PC-9 (cell line): ENCODE results near the gene TMEM117. TPM values are rescaled to one million over a fixed set of nuclear protein-coding genes. Genes with fewer than 3 reads are reported as not detected.

Source experiments
- BruUV-seq: library from RNA; stranded (reverse); fragments of 400-500 nt; replicated peaks from 2 replicates; lab custom pipeline; 2021; lab: Mats Ljungman, UMichigan
- CTCF ChIA-PET: fragments of 300-600 bp; sonication (Branson Sonifier 250); formaldehyde crosslinking; loops from one replicate; lab custom pipeline; 2022; ENCODE audit warnings: antibody characterized with exemption; lab: Charles Lee
- POLR2A ChIA-PET: fragments of 300-600 bp; sonication (Branson Sonifier 250); formaldehyde crosslinking; loops from one replicate; lab custom pipeline; 2022; ENCODE audit warnings: antibody characterized with exemption; ENCODE audit not compliant: unreplicated experiment; lab: Charles Lee
- DNase-seq, 2 experiments: peaks; one replicate each; pipeline versions ENCODE4 v3.0.0 to v3.0.0-alpha.2; 2015 to 2022; ENCODE audit warnings: mixed read lengths in 1 of 2
- H2AFZ ChIP-seq: fragments of 200-600 bp; sonication (generic); 2 replicates; pipeline ENCODE4 v1.8.1; 2017; ENCODE audit warnings: antibody characterized with exemption
- H3F3A ChIP-seq: fragments of 200-600 bp; sonication (generic); 2 replicates; pipeline ENCODE4 v1.8.1; 2017; ENCODE audit warnings: antibody characterized with exemption, mild to moderate bottlenecking, low read depth; ENCODE audit not compliant: insufficient read depth
- H3K27ac ChIP-seq: fragments of 200-600 bp; sonication (generic); 2 replicates; pipeline ENCODE4 v1.6.1; 2016; ENCODE audit warnings: mixed run types
- H3K27me3 ChIP-seq: fragments of 200-600 bp; sonication (generic); 2 replicates; pipeline ENCODE4 v1.6.1; 2016; ENCODE audit warnings: low read depth, mixed run types; ENCODE audit not compliant: insufficient read depth
- H3K36me3 ChIP-seq: fragments of 200-600 bp; sonication (generic); 2 replicates; pipeline ENCODE4 v1.6.1; 2016; ENCODE audit warnings: low read depth, mixed run types
- H3K4me1 ChIP-seq: fragments of 200-600 bp; sonication (generic); replicated peaks from 2 replicates; pipeline ENCODE4 v1.6.1; 2016; ENCODE audit warnings: mixed run types; ENCODE audit not compliant: insufficient read depth
- H3K4me2 ChIP-seq: fragments of 200-600 bp; sonication (generic); 2 replicates; pipeline ENCODE4 v1.6.1; 2017; ENCODE audit warnings: mixed run types
- H3K4me3 ChIP-seq: fragments of 200-600 bp; sonication (generic); 2 replicates; pipeline ENCODE4 v1.6.1; 2016; ENCODE audit warnings: mixed run types
- H3K79me2 ChIP-seq: fragments of 200-600 bp; sonication (generic); 2 replicates; pipeline ENCODE4 v1.6.1; 2017; ENCODE audit warnings: low read depth, mixed run types
- H3K9me2 ChIP-seq: fragments of 200-600 bp; sonication (generic); 2 replicates; pipeline ENCODE4 v1.8.1; 2017; ENCODE audit warnings: mild to moderate bottlenecking; ENCODE audit not compliant: insufficient read depth
- H3K9me3 ChIP-seq: fragments of 200-600 bp; sonication (generic); 2 replicates; pipeline ENCODE4 v1.8.1; 2016; ENCODE audit warnings: low read depth; ENCODE audit not compliant: insufficient read depth
- H4K20me1 ChIP-seq: fragments of 200-600 bp; sonication (generic); 2 replicates; pipeline ENCODE4 v1.8.1; 2017; ENCODE audit not compliant: insufficient read depth
- CTCF ChIP-seq: fragments of 200-600 bp; sonication (generic); conservative IDR thresholded peaks from 2 replicates; pipeline ENCODE4 v1.6.1; 2017; ENCODE audit warnings: mixed run types, antibody characterized with exemption, mild to moderate bottlenecking, moderate library complexity
- EZH2 ChIP-seq: fragments of 200-600 bp; sonication (generic); IDR thresholded peaks from 2 replicates; pipeline ENCODE4 v1.8.0; 2017; ENCODE audit warnings: antibody characterized with exemption, low read depth
- intact Hi-C: fragments of 100-400 bp; cut with micrococcal nuclease; formaldehyde crosslinking; loops from one replicate; pipeline ENCODE4 v1.10.0; 2022; ENCODE audit not compliant: unreplicated experiment
- total RNA-seq: library from RNA; stranded (reverse); gene quantifications from 2 replicates; pipeline ENCODE4 v1.2.3, GENCODE V29; 2021

The TMEM117 gene
- total RNA-seq, 1 experiment from 2014 or later: 2.0 TPM

GRCh38 chr12:43973993-43974392 lies 138.1 kb downstream of the TMEM117 start:
- ChIA-PET POLR2A (no interaction called here), CTCF (no interaction called here)
- Histone ChIP-seq H3K9me3 (no peaks in the 10 kb centered on the region), H3K4me3 (no peak overlapping the region), H3K27me3 (no peaks in the 10 kb centered on the region), H2AFZ (no peak overlapping the region), H3F3A (no peaks in the 10 kb centered on the region), H3K9me2 (no peaks in the 10 kb centered on the region), H3K27ac (no peak overlapping the region), H3K4me1 (no peaks in the 10 kb centered on the region), H3K79me2 (no peaks in the 10 kb centered on the region), H3K4me2 (no peak overlapping the region), H4K20me1 (no peaks in the 10 kb centered on the region), H3K36me3 (no peaks in the 10 kb centered on the region)
- DNase-seq: no peak
- TF ChIP-seq CTCF: no peak
- TF ChIP-seq EZH2: no peak
- BruUV-seq: no TSS peak
- intact Hi-C loops: no loop called here

GRCh38 chr12:43976027-43976426 lies 140.1 kb downstream of the TMEM117 start:
- Histone ChIP-seq H3K4me3 (no peak overlapping the region), H3K9me3 (no peaks in the 10 kb centered on the region), H3K4me1 (no peaks in the 10 kb centered on the region), H3K9me2 (no peaks in the 10 kb centered on the region), H3K27ac (no peak overlapping the region), H3K36me3 (no peaks in the 10 kb centered on the region), H3K79me2 (no peaks in the 10 kb centered on the region), H3F3A (no peaks in the 10 kb centered on the region), H3K27me3 (no peaks in the 10 kb centered on the region), H3K4me2 (no peak overlapping the region), H4K20me1 (no peaks in the 10 kb centered on the region), H2AFZ (no peak overlapping the region)
- no peak for DNase-seq
- ChIA-PET CTCF (interaction anchor here (0.5 kb wide), 1 partner anchor 974 kb away, joined by 3 read pairs; no protein-coding TSS in a partner anchor), POLR2A (no interaction called here)
- intact Hi-C loops: no loop called here
- BruUV-seq: no TSS peak
- no peak for TF ChIP-seq EZH2
- no peak for TF ChIP-seq CTCF

GRCh38 chr12:43978556-43978955 lies 142.7 kb downstream of the TMEM117 start:
- no peak for DNase-seq
- CTCF ChIA-PET: no interaction called here
- TF ChIP-seq CTCF: no peak
- no peak for TF ChIP-seq EZH2

More at GRCh38 chr12:43978556-43978955, 142.7 kb downstream of the TMEM117 start:
- Histone ChIP-seq H3K9me3 (no peaks in the 10 kb centered on the region), H3K9me2 (no peaks in the 10 kb centered on the region), H3F3A (no peaks in the 10 kb centered on the region), H3K4me3 (no peak overlapping the region), H3K4me2 (no peak overlapping the region), H3K4me1 (no peaks in the 10 kb centered on the region), H3K27ac (no peak overlapping the region), H2AFZ (no peak overlapping the region), H4K20me1 (no peaks in the 10 kb centered on the region), H3K36me3 (no peaks in the 10 kb centered on the region), H3K27me3 (no peaks in the 10 kb centered on the region), H3K79me2 (no peaks in the 10 kb centered on the region)
- intact Hi-C loops: no loop called here
- POLR2A ChIA-PET: no interaction called here
- BruUV-seq: no TSS peak
